OCI-LY7 (cell line): Measurements from ENCODE around the gene FOXN3. TPM values are rescaled to one million over a fixed set of nuclear protein-coding genes. Genes with fewer than 3 reads are reported as not detected.

Experiments used
- BruUV-seq: library from RNA; stranded (reverse); fragments of 400-500 nt; replicated peaks from 2 replicates; lab custom pipeline; 2021; lab: Mats Ljungman, UMichigan
- CTCF ChIA-PET: fragments of 300-600 bp; sonication (Branson Sonifier 250); formaldehyde crosslinking; loops from one replicate; lab custom pipeline; 2022; ENCODE audit warnings: antibody characterized with exemption; ENCODE audit not compliant: unreplicated experiment; lab: Charles Lee
- POLR2A ChIA-PET: fragments of 300-600 bp; sonication (Branson Sonifier 250); formaldehyde crosslinking; loops from one replicate; lab custom pipeline; 2022; ENCODE audit warnings: antibody characterized with exemption; lab: Charles Lee
- DNase-seq: peaks from one replicate; pipeline ENCODE4 v3.0.0-alpha.2; 2015; ENCODE audit warnings: low spot score
- H2AFZ ChIP-seq: fragments of 200-600 bp; sonication (generic), shearing (Covaris generic); 2 replicates; pipeline ENCODE4 v1.6.1; 2014; ENCODE audit warnings: mild to moderate bottlenecking, antibody characterized with exemption, low read length, moderate library complexity
- H3K27ac ChIP-seq: fragments of 200-600 bp; sonication (generic); 2 replicates; pipeline ENCODE4 v1.5.1; 2014; ENCODE audit warnings: mixed run types, low read depth, mild to moderate bottlenecking, moderate library complexity, low read length, inconsistent platforms; ENCODE audit not compliant: poor library complexity, severe bottlenecking
- H3K36me3 ChIP-seq: fragments of 200-600 bp; sonication (generic); 2 replicates; pipeline ENCODE4 v1.6.1; 2014; ENCODE audit warnings: mild to moderate bottlenecking, antibody characterized with exemption, low read length, moderate library complexity, mixed read lengths; ENCODE audit not compliant: insufficient read depth
- H3K4me1 ChIP-seq: fragments of 200-600 bp; sonication (generic); 2 replicates; pipeline ENCODE4 v1.5.1; 2014; ENCODE audit warnings: mild to moderate bottlenecking, low read length; ENCODE audit not compliant: insufficient read depth, poor library complexity, severe bottlenecking
- H3K4me2 ChIP-seq: fragments of 200-600 bp; sonication (generic); 2 replicates; pipeline ENCODE4 v1.6.1; 2014; ENCODE audit warnings: mild to moderate bottlenecking, low read length
- H3K4me3 ChIP-seq: fragments of 200-600 bp; sonication (generic); 2 replicates; pipeline ENCODE4 v1.5.1; 2014; ENCODE audit warnings: mild to moderate bottlenecking, low read depth, low read length; ENCODE audit not compliant: poor library complexity, severe bottlenecking
- H3K79me2 ChIP-seq: fragments of 200-600 bp; sonication (generic); 2 replicates; pipeline ENCODE4 v1.6.1; 2016; ENCODE audit warnings: low read depth, mild to moderate bottlenecking, low read length, moderate library complexity, mixed read lengths; ENCODE audit not compliant: insufficient read depth
- H3K9me2 ChIP-seq: fragments of 200-600 bp; sonication (generic); 2 replicates; pipeline ENCODE4 v1.6.1; 2016; ENCODE audit warnings: mild to moderate bottlenecking, low read length, mixed read lengths; ENCODE audit not compliant: insufficient read depth
- H3K9me3 ChIP-seq: fragments of 200-600 bp; sonication (generic); 2 replicates; pipeline ENCODE4 v1.6.1; 2014; ENCODE audit warnings: mild to moderate bottlenecking, mixed run types, low read length, mixed read lengths
- H4K20me1 ChIP-seq: fragments of 200-600 bp; sonication (generic); 2 replicates; pipeline ENCODE4 v1.6.1; 2014; ENCODE audit warnings: mild to moderate bottlenecking, antibody characterized with exemption, low read length, moderate library complexity, mixed read lengths; ENCODE audit not compliant: insufficient read depth
- CTCF ChIP-seq: fragments of 200-600 bp; sonication (generic); conservative IDR thresholded peaks from 2 replicates; pipeline ENCODE4 v1.5.1; 2014; ENCODE audit warnings: mild to moderate bottlenecking, antibody characterized with exemption, low read length, moderate library complexity, mixed read lengths
- EZH2phosphoT487 ChIP-seq: fragments of 200-600 bp; sonication (generic); IDR thresholded peaks from 2 replicates; pipeline ENCODE4 v1.6.1; 2018; ENCODE audit warnings: low read depth, borderline replicate concordance, mild to moderate bottlenecking, mixed run types, antibody characterized with exemption, low read length, moderate library complexity, mixed read lengths
- intact Hi-C: fragments of 100-400 bp; cut with micrococcal nuclease; formaldehyde crosslinking; loops from one replicate; pipeline ENCODE4 v1.10.0; 2022; ENCODE audit not compliant: unreplicated experiment
- total RNA-seq, 2 experiments: library from RNA; depleted of rRNA in 1 of 2; stranded (reverse); fragments of >200 nt in 1 of 2; shearing (Covaris generic) in 1 of 2; gene quantifications; 2 replicates each; pipeline ENCODE4 v1.2.3, GENCODE V29; 2014 to 2022

The FOXN3 gene
- total RNA-seq, 2 experiments from 2014 or later, result 77.7 to 102 TPM

GRCh38 chr14:89279649-89280232 is 137.3 kb downstream of the FOXN3 start:
- Histone ChIP-seq H3K79me2 (no peaks in the 10 kb centered on the region), H3K36me3 (peaks cover 15% of the 10 kb centered on the region), H3K4me2 (no peak overlapping the region), H3K4me1 (no peaks in the 10 kb centered on the region), H3K9me3 (no peaks in the 10 kb centered on the region), H3K4me3 (no peak overlapping the region), H3K27ac (no peak overlapping the region), H3K9me2 (no peaks in the 10 kb centered on the region), H2AFZ (no peak overlapping the region), H4K20me1 (no peaks in the 10 kb centered on the region)
- TF ChIP-seq EZH2phosphoT487, result no peak
- TF ChIP-seq CTCF, result no peak
- BruUV-seq, result no TSS peak
- CTCF ChIA-PET, result no interaction called here
- POLR2A ChIA-PET, result interaction anchor here (1.1 kb wide), 1 partner anchor 373 kb away, joined by 3 read pairs; no protein-coding TSS in a partner anchor
- no peak for DNase-seq
- intact Hi-C loops, result no loop called here

GRCh38 chr14:89277203-89277602 is 139.8 kb downstream of the FOXN3 start:
- Histone ChIP-seq H3K27ac (no peak overlapping the region), H2AFZ (no peak overlapping the region), H3K9me2 (no peaks in the 10 kb centered on the region), H3K79me2 (no peaks in the 10 kb centered on the region), H3K4me2 (no peak overlapping the region), H3K36me3 (peaks cover 15% of the 10 kb centered on the region), H3K4me1 (no peaks in the 10 kb centered on the region), H3K9me3 (no peaks in the 10 kb centered on the region), H3K4me3 (no peak overlapping the region), H4K20me1 (no peaks in the 10 kb centered on the region)
- POLR2A ChIA-PET, result interaction anchor here (1.4 kb wide), 1 partner anchor 26 kb away, joined by 5 read pairs; no protein-coding TSS in a partner anchor
- BruUV-seq, result no TSS peak
- no peak for TF ChIP-seq EZH2phosphoT487
- no peak for TF ChIP-seq CTCF
- CTCF ChIA-PET, result no interaction called here
- intact Hi-C loops, result no loop called here
- no peak for DNase-seq

GRCh38 chr14:89276424-89276975 is 140.5 kb downstream of the FOXN3 start:
- POLR2A ChIA-PET, result interaction anchor here (1.4 kb wide), 1 partner anchor 27 kb away, joined by 5 read pairs; no protein-coding TSS in a partner anchor
- BruUV-seq, result no TSS peak
- intact Hi-C loops, result no loop called here
- Histone ChIP-seq H3K36me3 (peaks cover 15% of the 10 kb centered on the region), H3K9me2 (no peaks in the 10 kb centered on the region), H2AFZ (no peak overlapping the region), H3K4me2 (no peak overlapping the region), H3K27ac (no peak overlapping the region), H3K4me1 (peaks cover 3% of the 10 kb centered on the region), H4K20me1 (no peaks in the 10 kb centered on the region), H3K79me2 (no peaks in the 10 kb centered on the region), H3K4me3 (no peak overlapping the region), H3K9me3 (no peaks in the 10 kb centered on the region)
- CTCF ChIA-PET, result no interaction called here
- TF ChIP-seq EZH2phosphoT487 (no peak), CTCF (no peak)
- no peak for DNase-seq
